ENCODE measurements around the gene FOXO1.
A peak's percentile ranks its signal among the peaks of the same experiment; 100 is the strongest.

Gene FOXO1

DNA sequence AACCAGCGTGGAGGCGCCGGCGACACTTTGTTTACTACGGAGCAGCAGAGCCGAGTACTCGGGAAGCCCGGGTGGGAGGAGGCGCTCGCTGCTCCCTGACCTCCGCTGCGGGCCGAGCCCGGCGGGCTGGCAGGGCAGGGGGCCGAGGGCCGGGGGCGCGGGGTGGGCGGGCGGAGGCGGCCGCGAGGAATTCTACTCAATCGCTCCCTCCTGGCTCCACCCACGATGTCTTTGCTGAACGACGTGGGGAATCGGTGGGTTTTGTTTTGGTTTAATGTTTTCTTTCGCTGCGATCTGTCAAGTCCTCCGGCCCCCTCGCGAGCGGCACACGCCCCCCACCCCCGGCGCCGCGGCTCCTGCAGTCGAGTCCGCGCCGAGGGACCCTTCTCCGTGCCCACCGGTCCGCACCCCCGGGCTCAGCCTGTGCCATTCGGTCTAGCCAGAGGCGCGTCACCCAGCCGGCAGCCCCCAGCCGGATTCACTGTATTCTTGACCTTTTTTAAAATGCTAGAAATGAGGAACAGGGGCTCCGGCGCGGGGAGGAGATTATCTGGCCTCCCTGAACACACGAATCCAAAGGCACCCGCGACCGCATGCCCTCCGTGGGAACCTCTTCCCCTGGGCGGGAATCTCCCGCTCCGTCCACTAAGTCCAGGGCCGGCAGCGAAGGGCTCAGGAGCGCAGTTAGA lies 636 bp upstream of the FOXO1 start:
- DNase-seq (ENCODE audit: low read depth, low spot score) = no peak

DNA sequence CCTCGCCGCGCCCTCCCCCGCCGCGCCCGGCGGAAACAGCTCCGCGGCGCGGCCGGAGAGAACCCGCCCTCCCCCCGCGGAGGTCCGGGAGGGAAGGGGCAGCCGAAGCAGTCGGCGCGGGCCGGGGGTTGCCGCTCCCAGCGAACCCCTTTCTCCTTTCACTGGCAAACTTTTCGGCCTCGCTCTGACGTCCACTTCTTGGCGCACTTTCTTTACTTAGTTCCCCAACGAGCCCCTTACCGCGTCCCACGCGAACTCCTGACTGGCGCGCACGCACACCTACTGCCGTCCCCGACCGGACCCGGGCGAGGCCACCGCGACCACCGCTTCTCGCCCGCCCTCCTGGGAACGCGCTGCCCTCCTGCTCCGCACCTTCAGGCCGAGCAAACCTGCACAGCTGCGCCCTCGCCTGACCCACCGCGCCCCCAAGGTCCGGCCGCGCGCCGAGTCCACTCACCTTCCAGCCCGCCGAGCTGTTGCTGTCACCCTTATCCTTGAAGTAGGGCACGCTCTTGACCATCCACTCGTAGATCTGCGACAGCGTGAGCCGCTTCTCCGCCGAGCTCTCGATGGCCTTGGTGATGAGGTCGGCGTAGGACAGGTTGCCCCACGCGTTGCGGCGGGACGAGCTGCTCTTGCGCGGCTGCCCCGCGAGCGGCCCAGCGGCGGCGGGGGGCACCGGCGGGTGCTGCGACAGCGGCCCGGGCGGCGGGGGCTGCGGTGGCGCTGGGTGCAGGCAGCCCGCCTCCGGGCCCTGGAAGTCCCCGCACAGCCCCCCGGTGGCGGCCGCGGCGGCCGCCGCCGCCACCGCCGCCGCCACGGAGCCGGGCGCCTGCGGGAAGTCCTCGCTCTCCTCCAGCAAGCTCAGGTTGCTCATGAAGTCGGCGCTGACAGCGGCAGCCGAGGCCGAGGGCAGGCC lies 1.1 kb downstream of the FOXO1 start:
- peak; percentile 3 for DNase-seq (ENCODE audit: low read depth, low spot score)

DNA sequence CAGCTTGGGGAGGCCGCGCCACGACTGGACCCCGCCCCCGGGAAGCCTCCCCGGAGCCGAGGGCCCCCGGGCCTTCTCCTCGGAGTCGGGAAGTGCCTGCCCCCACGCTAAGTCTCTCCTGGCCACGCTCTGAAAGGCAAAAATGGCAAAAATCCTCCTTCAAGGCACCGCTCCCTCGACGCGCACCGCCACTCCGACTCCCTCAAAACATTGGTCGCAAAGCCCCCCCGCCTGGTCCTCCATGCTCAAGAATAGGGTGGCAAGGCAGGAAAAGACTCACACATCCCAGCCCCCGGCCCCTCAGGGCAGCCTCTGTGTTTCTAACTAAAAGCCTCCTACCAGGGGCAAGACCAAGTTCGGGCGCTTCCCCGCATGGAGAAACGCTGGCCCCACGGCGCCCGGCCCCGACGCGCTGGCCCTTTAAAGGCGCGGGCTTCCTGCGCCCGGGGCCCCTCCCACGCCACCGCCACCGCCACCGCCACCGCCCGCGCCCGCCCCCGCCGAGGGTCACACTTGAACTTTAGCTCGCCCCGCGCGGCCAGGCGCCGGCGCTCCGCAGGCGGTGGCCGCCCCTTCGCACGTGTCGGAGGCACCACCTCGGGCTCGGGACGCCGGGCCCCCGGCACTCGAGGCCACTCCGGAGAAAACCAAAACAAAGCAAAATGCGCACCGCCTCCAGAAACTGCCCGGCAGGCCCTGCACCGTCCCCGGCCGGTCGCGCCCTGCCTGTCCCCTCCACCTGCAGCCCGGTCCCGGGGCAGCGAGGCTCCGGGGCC lies 1.9 kb downstream of the FOXO1 start:
- DNase-seq (ENCODE audit: low read depth, low spot score) = peak; percentile 17

DNA sequence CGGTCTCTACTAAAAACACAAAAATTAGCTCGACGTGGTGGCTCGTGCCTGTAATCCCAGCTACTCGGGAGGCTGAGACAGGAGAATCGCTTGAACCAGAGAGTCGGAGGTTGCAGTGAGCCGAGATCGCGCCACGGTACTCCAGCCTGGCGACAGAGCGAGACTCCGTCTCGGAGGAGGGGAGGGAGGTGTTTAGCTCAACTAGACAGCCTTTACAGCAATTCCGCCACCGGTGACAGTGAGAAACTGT lies 2.4 kb downstream of the FOXO1 start:
- DNase-seq (ENCODE audit: low read depth, low spot score) = peak; percentile 40

DNA sequence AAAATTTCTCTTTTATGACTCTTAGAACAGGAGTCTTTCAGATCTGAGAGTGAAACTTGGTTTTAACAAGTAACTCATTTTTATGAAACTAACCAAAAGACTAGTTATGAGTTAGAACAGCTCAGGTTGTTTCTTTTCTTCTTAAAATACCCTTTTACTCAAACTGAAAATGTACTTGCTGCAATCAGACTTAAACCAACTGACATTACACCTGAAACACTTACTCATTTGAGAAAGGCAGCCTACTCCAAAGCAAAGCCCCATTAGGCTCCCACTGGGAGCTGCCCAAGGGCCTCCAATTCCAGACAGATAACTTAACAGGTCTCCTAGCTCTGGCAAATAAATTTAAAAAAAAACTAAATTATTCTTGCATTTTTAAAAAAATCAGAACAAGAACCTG lies 3.6 kb downstream of the FOXO1 start:
- no peak for DNase-seq (ENCODE audit: low read depth, low spot score)

DNA sequence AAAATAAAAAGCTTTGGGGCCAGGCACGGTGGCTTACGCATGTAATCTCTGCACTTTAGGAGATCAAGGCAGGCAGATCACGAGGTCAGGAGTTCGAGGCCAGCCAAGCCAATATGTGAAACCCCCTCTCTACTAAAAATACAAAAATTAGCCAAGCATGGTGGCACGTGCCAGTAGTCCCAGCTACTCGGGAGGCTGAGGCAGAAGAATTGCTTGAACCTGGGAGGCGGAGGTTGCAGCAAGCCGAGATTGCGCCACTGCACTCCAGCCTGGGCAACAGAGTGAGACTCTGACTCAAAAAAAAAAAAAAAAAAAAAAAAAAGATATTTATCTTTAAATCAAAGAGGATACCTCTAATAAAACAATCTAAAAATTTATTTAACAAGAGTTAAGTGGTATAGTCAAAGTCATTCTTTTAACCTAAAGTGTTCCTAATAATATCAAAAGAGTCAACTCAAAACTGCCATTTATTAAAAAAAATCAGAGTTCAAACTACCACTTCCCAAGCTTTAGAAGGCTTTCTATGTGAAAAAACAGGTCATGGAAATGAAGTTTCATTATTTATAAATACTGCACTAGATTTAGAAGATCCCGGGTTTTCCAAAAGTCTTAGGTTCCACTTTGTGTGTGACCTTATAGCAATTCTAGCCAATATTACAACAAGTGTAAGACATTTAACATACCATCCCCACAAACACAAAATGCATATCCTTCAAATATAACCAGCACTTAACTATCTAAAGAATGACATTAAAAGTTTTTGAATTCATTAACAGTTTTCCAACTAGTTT lies 4.4 kb downstream of the FOXO1 start:
- DNase-seq (ENCODE audit: low read depth, low spot score) = no peak

DNA sequence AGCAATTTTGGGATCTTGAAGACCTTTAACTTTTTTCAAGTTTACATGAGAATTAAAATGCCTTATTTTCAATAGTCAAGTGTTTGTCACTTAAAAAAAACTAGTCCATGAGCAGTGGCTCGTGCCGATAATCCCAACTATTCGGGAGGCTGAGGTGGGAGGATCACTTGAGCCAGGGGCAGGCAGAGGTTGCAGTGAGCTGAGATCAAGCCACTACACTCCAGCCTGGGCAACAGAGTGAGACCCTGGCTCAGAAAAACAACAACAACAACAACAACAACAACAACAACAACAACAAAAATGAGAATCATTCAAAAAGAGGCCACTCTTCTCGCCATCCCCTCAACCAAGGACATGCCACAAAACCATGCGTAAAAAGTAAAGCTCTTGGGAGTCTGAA lies 5.7 kb downstream of the FOXO1 start:
- DNase-seq (ENCODE audit: low read depth, low spot score) = no peak

DNA sequence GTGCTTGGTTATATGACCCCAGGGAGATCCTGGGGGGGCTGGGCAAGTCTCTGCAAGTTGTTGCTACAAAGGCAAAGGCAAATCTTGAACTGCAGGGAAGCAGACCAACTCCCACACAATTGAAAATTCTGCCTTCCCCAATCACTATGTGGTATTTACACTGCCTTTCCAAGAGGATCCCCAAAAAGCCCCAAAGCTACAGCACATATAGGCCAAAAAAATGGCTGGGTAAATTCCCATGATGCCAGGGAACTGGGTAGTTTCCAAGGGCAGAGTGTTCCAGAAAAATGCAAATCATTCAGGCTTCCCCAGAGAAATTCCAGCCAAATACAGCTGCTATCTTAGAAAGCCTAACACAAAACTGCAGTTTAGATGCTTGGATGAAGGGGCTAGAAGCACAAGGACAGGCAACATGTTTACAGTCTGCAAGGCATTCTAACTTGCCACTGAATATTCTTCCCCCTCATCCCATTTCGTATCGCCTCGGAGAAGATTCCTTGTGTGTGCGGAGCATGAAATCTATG lies 6.2 kb downstream of the FOXO1 start:
- no peak for DNase-seq (ENCODE audit: low read depth, low spot score)

DNA sequence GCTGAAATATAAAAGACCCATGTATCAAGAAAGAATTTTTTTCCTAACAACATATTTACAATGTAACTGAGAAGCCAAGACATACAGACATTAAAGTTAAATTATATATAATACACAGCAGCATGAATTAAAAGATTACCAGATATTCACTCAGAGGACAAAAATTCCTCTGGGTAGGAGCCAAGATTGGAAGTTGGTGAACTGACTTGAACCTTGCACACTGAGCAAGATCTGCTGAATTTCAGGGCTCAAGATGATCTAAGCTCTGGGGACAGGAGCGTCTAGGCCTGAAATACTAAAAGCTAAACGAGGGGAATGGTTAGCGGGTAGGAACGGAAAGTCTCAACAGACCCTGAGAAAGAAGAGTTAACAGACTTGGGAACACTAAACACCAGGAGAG lies 8.5 kb downstream of the FOXO1 start:
- DNase-seq (ENCODE audit: low read depth, low spot score) = no peak

DNA sequence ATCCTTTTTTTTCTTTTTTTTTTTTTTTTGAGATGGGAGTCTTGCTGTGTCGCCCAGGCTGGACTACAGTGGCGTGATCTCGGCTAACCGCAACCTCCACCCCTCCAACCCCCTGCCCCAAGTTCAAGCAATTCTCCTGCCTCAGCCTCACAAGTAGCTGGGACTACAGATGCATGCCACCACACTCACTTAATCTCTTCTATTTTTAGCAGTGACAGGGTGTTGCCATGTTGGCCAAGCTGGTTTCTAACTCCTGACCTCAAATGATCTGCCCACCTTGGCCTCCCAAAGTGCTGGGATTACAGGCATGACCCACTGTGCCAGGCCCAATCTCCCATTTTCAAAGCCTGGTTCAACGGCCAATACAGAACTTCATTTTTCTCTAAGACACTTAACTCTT lies 9.1 kb downstream of the FOXO1 start:
- DNase-seq (ENCODE audit: low read depth, low spot score) = no peak

DNA sequence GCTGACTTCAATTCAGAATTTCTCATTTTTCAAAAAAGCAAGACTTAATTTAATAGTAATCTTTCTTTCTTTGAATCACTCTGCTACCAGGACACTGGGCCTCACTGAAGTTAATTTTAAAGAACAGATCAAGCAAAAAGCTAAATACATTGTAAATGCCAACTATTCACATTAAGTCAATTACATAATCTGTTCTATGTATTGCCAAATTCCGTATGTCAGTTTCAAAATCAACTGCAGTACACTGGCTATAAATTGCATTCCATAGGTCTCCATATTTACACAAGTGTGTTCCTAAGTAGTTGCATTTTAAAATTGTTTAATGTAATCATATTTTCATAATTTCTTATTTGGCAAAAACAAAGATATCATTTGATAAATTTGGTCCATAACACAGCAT lies 10.1 kb downstream of the FOXO1 start:
- DNase-seq (ENCODE audit: low read depth, low spot score) = no peak

DNA sequence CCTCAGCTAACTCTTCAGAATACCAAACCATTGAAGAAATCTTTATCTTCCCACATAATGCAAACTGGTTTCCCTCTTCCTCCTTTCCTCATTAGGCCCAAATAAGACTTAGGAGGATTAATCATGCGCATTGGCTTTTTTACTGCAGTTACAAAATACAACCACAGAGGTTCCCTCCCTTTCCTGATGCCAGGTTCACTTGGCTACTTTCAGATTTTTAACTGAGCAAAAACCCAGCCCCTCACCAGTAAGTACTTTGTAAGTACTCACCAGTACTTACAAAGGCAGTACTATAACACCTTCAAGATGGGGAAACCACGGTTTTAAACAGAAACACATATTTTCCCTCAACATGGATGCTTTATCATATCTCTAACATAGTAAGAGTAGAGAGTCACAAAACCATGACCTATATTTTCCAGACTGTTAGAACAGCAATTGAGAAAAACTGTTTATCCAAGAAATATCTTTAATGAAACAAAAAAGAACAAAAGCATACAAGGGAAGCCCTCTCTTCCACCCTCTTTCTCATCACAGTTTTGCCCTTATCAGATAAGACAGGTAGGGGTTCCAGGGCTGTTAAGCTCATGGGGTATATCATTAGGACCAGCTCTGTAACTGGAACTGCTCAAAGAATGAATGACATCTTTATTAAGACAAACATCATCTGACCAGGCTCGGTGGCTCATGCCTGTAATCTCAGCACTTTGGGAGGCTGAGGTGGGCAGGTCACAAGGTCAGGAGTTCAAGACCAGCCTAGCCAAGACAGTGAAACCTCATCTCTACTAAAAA lies 12.7 kb downstream of the FOXO1 start:
- no peak for DNase-seq (ENCODE audit: low read depth, low spot score)

DNA sequence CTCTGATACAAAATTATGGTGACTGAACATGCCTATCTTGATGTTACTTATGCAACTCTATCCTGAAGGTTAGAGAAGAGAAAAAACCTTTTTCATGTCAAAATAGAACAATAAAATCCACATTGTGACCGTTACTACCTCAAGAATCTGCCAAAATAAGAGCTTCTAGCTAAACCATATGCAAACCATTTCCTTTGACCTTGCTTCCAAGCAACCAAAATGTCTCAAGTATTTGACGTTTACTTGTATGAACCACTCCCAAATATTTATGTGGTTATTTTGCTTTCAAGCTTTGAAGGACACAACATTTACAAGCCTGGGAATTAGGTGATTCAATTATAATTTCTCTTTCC lies 13.9 kb downstream of the FOXO1 start:
- no peak for DNase-seq (ENCODE audit: low read depth, low spot score)

DNA sequence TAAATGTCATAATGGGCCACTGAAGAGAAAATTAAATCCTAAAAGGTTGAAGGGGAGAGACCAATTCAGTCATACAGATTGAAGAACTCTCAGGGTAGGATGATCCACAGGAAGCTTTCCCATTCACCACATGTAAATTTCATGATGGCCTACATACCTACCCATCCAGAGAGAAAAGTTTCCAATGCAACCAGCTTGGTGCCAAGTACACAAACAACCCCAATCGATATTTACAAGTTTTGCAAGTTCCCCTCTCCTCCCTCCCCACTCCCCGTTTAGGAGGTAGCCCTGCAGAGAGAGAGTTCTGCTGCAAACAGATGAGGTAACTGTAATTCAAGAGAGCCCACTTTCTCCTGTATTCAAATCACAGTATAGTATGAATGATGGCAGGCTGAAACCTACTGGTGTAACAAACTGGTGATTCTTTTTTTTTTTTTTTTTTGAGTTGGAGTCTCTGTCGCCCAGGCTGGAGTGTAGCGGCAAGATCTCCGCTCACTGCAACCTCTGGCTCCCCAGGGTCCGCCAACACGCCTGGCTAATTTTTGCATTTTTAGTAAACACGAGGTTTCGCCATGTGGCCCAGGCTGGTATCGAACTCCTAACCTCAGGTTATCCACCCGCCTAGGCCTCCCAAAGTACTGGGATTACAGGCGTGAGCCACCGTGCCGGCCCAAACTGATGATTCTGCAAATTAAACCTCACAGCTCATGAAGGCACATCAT lies 14.4 kb downstream of the FOXO1 start:
- no peak for DNase-seq (ENCODE audit: low read depth, low spot score)

DNA sequence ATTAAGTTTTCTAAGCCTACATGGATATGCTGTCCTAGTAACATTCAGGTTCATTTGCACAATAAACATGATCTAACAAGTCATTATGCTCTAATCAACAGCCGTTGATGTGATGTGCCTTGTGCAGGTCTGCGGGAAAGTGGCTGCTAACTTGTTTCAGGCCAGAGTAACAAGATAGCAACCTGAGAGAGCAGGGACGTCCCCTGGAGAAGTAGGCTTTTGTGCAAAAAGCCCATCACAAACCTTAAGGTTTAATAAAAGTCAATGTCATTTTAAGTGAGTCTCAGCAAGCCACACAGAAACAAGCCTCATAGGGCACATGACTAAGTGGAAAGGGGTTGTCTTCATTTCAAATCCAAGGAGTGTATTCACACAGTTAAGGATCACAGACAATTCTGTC lies 17.6 kb downstream of the FOXO1 start:
- no peak for DNase-seq (ENCODE audit: low read depth, low spot score)

DNA sequence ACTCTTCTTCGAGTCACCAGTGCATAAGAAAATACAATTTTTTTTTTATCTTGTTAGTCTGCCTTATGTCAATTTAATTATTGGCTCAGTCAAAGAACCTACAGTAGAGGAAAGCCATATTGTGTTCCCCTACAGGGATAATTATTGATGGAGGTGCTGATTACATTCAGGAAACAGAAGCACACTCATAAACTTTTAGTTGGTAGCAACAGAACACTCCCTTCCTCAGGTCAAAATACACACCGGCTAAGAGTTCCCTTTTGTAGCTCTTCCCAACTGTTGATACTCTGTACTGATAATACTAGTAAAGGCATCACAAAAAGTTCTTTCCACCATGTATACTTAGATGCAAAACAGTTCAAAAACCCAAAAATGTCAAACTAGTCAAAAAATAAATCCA lies 18.4 kb downstream of the FOXO1 start:
- DNase-seq (ENCODE audit: low read depth, low spot score) = no peak

DNA sequence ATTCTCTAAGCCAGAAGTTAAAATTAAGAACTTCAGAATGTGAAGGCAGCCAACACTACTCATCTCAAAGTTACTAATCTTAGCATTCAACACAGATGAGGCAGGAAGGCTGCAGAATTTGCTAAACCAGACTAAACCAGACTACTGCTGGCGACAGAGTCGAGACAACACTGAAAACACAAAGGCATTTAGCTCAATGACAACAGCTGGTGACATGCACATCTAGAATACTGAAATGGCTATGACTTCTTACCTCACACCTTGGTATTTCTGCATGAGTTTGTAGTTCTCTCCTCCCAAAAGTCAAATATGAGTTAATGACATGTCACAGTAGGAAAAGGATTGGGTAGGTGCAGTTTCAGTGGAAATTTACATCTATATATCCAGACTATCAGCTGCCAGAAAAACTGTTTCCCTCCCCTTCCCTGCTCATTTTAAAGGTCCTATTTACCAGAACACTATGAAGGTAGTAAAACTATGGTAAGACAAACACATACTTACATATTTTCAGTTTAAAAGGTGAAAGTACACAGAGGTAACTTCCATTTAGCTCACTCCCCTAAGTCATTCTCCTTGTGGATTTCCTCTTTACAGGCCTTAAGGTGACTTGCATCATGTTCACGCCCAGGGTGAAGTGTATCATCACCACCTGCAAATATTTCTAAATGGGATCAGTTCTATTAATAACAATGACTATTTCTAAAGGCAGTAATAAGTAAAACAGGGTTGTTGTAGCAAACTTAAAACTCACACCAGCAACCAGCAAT lies 21.4 kb downstream of the FOXO1 start:
- DNase-seq (ENCODE audit: low read depth, low spot score) = no peak

DNA sequence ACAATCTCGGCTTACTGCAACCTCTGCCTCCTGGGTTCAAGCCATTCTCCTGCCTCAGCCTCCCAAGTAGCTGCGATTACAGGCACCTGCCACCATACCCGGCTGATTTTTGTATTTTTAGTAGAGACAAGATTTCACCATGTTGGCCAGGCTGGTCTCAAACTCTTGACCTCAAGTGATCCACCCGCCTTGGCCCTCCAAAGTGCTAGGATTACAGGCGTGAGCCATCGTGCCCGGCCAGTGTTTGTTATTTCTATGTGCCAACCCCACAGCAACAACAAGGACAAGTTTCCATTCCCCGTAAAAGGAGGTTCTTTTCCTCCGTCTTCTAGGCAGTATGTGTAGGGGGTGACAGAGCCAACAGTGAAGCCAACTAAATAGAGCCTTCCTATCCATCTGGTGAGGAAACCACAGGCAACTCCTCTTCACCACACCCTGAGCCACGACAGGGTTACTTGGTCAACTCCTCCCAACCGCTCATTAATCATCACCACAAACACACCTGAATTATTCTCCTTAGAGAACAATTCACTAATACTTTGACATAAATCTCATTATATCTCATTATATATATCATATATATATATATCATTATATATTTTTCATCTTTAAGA lies 25.5 kb downstream of the FOXO1 start:
- DNase-seq (ENCODE audit: low read depth, low spot score) = no peak

DNA sequence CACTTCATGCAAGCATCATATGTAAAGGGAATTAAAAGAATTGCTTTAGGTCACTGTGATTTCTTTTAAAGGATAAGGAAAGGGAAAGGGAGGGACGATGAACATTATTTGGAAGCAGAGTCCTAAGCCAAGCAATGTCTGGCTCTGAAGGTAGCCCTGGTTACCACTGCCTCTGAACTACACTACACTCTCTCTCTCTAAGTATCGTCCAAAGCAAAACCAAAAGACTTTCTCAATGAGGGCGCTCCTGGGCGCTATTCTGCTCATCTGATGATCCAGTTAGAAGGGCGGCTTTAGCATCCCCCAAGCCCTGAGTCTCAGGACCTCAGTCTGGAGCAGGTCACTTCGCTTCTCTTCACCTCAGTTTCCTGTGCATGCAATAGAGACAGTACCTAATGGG lies 26.2 kb downstream of the FOXO1 start:
- DNase-seq (ENCODE audit: low read depth, low spot score) = no peak
